ENCODE data around the gene CEP55.

The CEP55 gene

GRCh38 chr10:93471110-93471651, 25.2 kb upstream of the CEP55 start:
- TF ChIP-seq, protein P1, sequence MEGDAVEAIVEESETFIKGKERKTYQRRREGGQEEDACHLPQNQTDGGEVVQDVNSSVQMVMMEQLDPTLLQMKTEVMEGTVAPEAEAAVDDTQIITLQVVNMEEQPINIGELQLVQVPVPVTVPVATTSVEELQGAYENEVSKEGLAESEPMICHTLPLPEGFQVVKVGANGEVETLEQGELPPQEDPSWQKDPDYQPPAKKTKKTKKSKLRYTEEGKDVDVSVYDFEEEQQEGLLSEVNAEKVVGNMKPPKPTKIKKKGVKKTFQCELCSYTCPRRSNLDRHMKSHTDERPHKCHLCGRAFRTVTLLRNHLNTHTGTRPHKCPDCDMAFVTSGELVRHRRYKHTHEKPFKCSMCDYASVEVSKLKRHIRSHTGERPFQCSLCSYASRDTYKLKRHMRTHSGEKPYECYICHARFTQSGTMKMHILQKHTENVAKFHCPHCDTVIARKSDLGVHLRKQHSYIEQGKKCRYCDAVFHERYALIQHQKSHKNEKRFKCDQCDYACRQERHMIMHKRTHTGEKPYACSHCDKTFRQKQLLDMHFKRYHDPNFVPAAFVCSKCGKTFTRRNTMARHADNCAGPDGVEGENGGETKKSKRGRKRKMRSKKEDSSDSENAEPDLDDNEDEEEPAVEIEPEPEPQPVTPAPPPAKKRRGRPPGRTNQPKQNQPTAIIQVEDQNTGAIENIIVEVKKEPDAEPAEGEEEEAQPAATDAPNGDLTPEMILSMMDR (IDR thresholded peaks at IDR 0.05; ENCODE audit: insufficient read depth, missing control alignments): no peak
- no peak for DNase-seq (ENCODE audit: insufficient read length, low spot score)
- no peak for FAIRE-seq

DNA sequence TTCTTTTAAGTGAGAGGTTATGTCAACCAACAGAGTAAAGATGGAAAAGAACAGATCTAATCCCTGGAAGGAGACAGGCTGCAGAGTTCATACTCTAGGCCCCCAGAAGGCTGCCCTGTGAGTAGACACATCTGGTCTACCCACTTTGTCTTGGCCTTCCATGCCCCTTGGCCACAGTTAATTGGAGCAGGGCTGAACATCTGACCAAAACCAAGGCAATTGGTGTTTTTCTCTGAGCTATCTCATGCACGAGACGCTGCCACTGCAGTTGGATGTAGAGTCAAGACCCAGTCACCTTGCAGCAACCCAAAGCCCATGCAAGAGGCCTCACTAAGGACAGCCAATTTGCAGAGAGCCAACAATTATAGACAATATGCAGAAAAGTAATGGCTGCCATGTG, 23.3 kb upstream of the CEP55 start:
- FAIRE-seq: no peak
- no peak for DNase-seq (ENCODE audit: insufficient read length, low spot score)
- TF ChIP-seq, protein P1 (IDR thresholded peaks at IDR 0.05; ENCODE audit: insufficient read depth, missing control alignments): no peak

GRCh38 chr10:93473804-93474472, 22.5 kb upstream of the CEP55 start:
- TF ChIP-seq, protein P1 (IDR thresholded peaks at IDR 0.05; ENCODE audit: insufficient read depth, missing control alignments): no peak
- no peak for DNase-seq (ENCODE audit: insufficient read length, low spot score)
- no peak for FAIRE-seq

GRCh38 chr10:93475227-93475626, 21.2 kb upstream of the CEP55 start:
- no peak for DNase-seq (ENCODE audit: insufficient read length, low spot score)

DNA sequence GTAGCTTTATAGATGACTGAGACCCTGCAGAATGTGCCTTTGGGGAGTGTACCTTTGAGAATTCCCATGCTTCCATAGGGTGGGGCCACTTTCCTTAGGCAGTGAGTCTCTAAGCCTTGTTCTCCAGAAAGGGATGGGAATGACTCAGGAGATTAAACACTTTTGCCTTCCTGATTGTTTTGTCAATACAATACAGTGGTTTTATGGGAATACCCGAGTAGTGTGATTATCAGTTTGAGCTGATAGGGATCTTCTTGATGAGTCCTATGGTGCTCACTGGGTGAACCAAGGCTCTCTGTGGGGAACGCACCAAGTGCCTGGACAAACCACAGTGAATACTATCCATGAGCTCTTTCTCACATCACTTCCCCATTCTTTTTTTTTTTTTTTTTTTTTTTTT, 20.5 kb upstream of the CEP55 start:
- FAIRE-seq: no peak
- TF ChIP-seq, protein P1 (IDR thresholded peaks at IDR 0.05; ENCODE audit: insufficient read depth, missing control alignments): no peak

More at GRCh38 chr10:93475227-93475626, 21.2 kb upstream of the CEP55 start:
- FAIRE-seq: no peak
- TF ChIP-seq, protein P1 (IDR thresholded peaks at IDR 0.05; ENCODE audit: insufficient read depth, missing control alignments): no peak

DNA sequence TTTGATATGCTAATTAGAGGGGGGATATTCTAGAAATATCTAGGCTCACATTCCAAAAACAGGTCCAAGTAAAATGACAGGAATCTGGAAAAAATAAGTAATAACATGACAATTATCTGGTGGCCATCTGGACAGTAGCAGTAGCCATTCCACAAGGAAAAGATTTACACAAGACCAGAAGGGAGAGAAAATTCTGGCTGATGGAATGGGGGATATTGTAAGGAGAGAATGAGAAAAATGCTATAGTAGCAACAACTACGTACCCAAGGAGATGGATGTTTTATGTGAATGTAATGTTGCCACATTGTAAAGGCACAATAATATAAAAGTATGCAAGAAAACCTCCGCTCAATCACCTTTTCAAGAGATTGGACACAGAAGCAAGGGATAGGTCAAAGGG, 19.7 kb upstream of the CEP55 start:
- DNase-seq (ENCODE audit: insufficient read length, low spot score): no peak
- no peak for FAIRE-seq
- TF ChIP-seq, protein P1 (IDR thresholded peaks at IDR 0.05; ENCODE audit: insufficient read depth, missing control alignments): no peak

More for the DNA sequence above, 20.5 kb upstream of the CEP55 start:
- DNase-seq (ENCODE audit: insufficient read length, low spot score): no peak

GRCh38 chr10:93478873-93479272, 17.5 kb upstream of the CEP55 start:
- DNase-seq (ENCODE audit: insufficient read length, low spot score) (no peak), FAIRE-seq (no peak)
- TF ChIP-seq, protein P1 (IDR thresholded peaks at IDR 0.05; ENCODE audit: insufficient read depth, missing control alignments): no peak
